CD4-positive, alpha-beta T cell treated with Interferon gamma for 1 hour (primary cell): ENCODE measurements around the gene CASKIN2.

Experiments used
- DNase-seq: peaks from one replicate; pipeline ENCODE4 v3.0.0-alpha.2; 2020

CASKIN2 gene

DNA sequence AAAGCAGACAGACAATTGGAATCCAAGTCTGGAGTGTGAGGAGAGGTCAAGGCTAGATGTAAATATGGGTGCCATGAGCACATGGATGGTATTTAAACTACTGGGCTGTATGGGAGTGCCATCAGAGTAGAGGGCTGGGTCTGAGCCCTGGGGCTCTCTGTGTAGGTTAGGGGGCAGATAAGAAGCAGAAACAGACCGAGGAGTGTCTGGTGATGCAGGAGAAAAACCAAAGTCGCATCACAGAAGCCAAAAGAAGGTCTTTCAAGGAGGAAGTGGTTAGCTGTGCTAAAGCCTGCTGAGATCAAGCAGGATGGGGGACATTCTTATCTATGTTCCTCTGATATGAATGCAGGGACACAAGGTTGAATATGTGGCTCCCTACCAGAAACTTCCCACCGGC, 2.9 kb upstream of the CASKIN2 start:
- DNase-seq, result peak; percentile 59

- no peak for DNase-seq
Observed at GRCh38 chr17:75517297-75517865, 2.0 kb upstream of the CASKIN2 start.

- DNase-seq, result peak; percentile 4
Observed at GRCh38 chr17:75516619-75517296, 1.4 kb upstream of the CASKIN2 start.

- DNase-seq, result peak; percentile 93
Observed at GRCh38 chr17:75516255-75516618, 900 bp upstream of the CASKIN2 start, which contains the start of gene TSEN54. TSEN54 (plus strand) TSS chr17:75516528; CDS start chr17:75516561, 33 bp downstream.

- no peak for DNase-seq
Observed at GRCh38 chr17:75514919-75515495, 330 bp downstream of the CASKIN2 start.

- no peak for DNase-seq
Observed at GRCh38 chr17:75514299-75514918, 928 bp downstream of the CASKIN2 start.

GRCh38 chr17:75513641-75514000, 1.7 kb downstream of the CASKIN2 start:
- DNase-seq, result no peak

- DNase-seq, result no peak
Observed at GRCh38 chr17:75512926-75513640, 2.3 kb downstream of the CASKIN2 start.

- no peak for DNase-seq
Observed at GRCh38 chr17:75511610-75512575, 3.4 kb downstream of the CASKIN2 start.

GRCh38 chr17:75511270-75511609, 4.1 kb downstream of the CASKIN2 start:
- DNase-seq, result no peak

- DNase-seq, result no peak
Observed at GRCh38 chr17:75509528-75510258, 5.6 kb downstream of the CASKIN2 start.

GRCh38 chr17:75508931-75509361, 6.4 kb downstream of the CASKIN2 start:
- no peak for DNase-seq

GRCh38 chr17:75507733-75508719, 7.3 kb downstream of the CASKIN2 start:
- no peak for DNase-seq

GRCh38 chr17:75506888-75507287, 8.4 kb downstream of the CASKIN2 start:
- DNase-seq, result no peak

- no peak for DNase-seq
Observed at GRCh38 chr17:75506134-75506533, 9.2 kb downstream of the CASKIN2 start.

- DNase-seq, result no peak
Observed at GRCh38 chr17:75505640-75506039, 9.7 kb downstream of the CASKIN2 start.

- no peak for DNase-seq
Observed at GRCh38 chr17:75505152-75505409, 10.3 kb downstream of the CASKIN2 start.

- peak; percentile 53 for DNase-seq
Observed at GRCh38 chr17:75504347-75505151, 10.8 kb downstream of the CASKIN2 start.

- no peak for DNase-seq
Observed at GRCh38 chr17:75503976-75504346, 11.4 kb downstream of the CASKIN2 start.
